SJCRH30 (cell line): ENCODE results near the gene ANKS1A. TPM values are rescaled to one million over a fixed set of nuclear protein-coding genes. Genes with fewer than 3 reads are reported as not detected.

ENCODE experiments used
- DNase-seq, 2 experiments: peaks; one replicate each; pipeline ENCODE4 v3.0.0-alpha.2; 2015 to 2020
- H3K27ac ChIP-seq: fragments of 250-450 bp; sonication (Bioruptor Pico); 2 replicates; pipeline ENCODE4 v1.5.1; 2020; ENCODE audit warnings: mild to moderate bottlenecking, moderate library complexity
- H3K27me3 ChIP-seq: fragments of 250-450 bp; sonication (Bioruptor Pico); 2 replicates; pipeline ENCODE4 v1.5.1; 2020; ENCODE audit warnings: mild to moderate bottlenecking, moderate library complexity
- H3K36me3 ChIP-seq: fragments of 250-450 bp; sonication (Bioruptor Pico); 2 replicates; pipeline ENCODE4 v1.5.1; 2020; ENCODE audit warnings: mild to moderate bottlenecking, moderate library complexity
- H3K4me1 ChIP-seq: fragments of 250-450 bp; sonication (Bioruptor Pico); 2 replicates; pipeline ENCODE4 v1.5.1; 2020; ENCODE audit warnings: mild to moderate bottlenecking, moderate library complexity
- H3K4me3 ChIP-seq: fragments of 250-450 bp; sonication (Bioruptor Pico); 2 replicates; pipeline ENCODE4 v1.5.1; 2020; ENCODE audit warnings: mild to moderate bottlenecking, moderate library complexity
- H3K9me3 ChIP-seq: fragments of 250-450 bp; sonication (Bioruptor Pico); replicated peaks from 2 replicates; pipeline ENCODE4 v1.5.1; 2020; ENCODE audit warnings: mild to moderate bottlenecking, moderate library complexity
- total RNA-seq: library from RNA; depleted of rRNA; stranded (reverse); fragments of >200 nt; shearing (Covaris generic); gene quantifications from 2 replicates; pipeline ENCODE4 v1.2.3, GENCODE V29; 2014

ANKS1A gene
- total RNA-seq, 1 experiment from 2014 or later = 18.2 TPM

DNA sequence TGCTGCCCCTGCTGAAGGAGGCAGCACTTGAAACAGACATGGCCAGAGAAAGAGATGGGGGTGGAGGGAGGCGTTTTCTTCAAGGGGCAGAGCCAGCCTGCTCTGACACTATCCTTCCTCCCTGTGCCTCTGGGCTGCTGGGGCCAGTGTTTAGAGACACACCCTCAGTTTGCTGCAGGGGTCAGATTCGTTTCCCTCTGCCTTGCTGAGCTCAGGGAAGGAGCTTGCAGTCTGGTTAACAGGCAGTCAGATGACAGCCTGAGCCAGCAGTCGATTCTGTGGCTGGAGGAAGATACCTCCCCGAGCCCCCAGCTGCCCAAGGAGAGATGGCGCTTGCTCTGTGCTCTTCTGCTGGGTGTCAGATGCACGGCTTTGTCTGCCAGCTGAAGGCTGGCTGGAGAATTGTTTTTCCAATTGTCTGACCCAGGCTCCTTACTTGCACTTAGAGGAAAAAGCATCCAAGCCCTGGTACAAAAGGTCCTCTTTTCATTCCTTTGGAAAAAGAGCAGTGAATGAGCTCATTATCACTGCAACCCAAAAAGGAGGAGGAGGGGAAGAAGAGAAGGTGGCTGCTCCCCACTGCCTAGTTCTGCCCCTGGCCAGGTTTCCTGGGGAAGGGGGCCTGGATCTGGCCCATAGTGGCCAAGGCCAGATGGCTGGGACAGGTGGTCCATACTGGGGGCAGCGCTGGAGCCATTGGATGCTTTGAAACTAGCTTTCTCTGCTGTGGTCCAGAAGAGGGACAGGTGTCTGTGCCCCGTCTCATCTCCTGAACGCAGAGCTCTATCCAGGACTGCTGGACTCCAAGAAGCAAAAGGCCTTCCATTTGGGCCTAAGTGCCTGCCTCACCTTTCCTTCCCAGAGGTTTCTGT, 163.9 kb downstream of the ANKS1A start:
- no peaks in the 10 kb centered on the region for H3K27me3 ChIP-seq
- H3K4me3 ChIP-seq = no peak overlapping the region
- H3K9me3 ChIP-seq = no peaks in the 10 kb centered on the region
- H3K27ac ChIP-seq = no peak overlapping the region
- H3K36me3 ChIP-seq = peaks cover 12% of the 10 kb centered on the region
- peaks cover 23% of the 10 kb centered on the region for H3K4me1 ChIP-seq
- DNase-seq = peak in 1 of 2 experiments; percentile 19

DNA sequence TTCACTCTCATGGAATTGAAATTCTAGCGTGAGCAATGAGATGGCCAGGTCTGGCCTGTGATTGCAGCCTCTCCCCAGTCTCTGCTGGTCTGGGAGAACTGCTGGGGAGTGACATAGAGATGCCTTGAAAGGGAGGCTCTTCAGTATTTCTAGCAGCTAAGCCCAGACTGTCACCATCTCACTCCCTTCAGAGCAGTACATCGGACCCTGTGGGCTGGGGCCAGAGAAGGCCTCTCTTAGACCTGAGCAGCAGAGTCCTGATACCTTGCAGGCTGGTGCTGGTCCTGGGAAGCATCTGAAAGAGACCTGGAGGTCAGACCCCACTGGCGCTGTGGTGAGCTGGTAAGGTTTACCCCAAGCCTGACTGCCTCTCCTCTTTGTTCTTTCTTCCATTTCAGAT, 164.6 kb downstream of the ANKS1A start:
- no peak for DNase-seq
- Histone ChIP-seq H3K27ac (no peak overlapping the region), H3K4me3 (no peak overlapping the region), H3K36me3 (peaks cover 12% of the 10 kb centered on the region), H3K9me3 (no peaks in the 10 kb centered on the region), H3K4me1 (peaks cover 20% of the 10 kb centered on the region), H3K27me3 (no peaks in the 10 kb centered on the region)

DNA sequence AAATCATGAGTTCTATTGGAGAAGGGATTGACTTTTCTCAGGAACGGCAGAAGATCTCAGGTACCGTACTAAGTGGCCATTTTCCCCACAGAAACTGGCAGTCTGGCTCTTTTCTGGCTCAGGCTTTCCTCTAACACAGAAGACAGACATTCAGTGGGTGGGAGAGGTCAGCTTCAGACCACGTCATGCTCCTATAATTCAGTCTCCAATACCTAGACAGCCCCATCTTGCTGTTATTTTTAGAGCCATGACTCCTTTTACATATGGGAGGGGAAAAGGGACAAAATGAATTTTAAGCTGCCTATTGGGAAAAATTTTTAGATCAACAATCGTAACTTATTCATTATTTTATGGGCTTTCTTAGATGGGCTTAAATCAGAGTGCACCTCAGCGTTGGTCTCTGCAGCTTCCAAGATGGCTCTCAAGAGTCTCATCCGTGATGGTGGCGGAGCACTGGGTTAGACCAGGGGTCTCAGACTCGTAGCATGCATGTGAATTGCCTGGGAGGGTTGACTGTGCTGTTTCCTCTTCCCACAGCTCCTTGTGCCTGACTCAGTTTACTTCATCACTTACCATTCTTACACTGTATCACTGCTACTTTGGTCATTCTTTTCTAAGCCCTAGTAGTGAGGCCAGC, 165.2 kb downstream of the ANKS1A start:
- no peak overlapping the region for H3K4me3 ChIP-seq
- peaks cover 12% of the 10 kb centered on the region for H3K36me3 ChIP-seq
- no peaks in the 10 kb centered on the region for H3K9me3 ChIP-seq
- H3K27ac ChIP-seq = no peak overlapping the region
- DNase-seq = no peak
- peaks cover 15% of the 10 kb centered on the region for H3K4me1 ChIP-seq
- no peaks in the 10 kb centered on the region for H3K27me3 ChIP-seq

DNA sequence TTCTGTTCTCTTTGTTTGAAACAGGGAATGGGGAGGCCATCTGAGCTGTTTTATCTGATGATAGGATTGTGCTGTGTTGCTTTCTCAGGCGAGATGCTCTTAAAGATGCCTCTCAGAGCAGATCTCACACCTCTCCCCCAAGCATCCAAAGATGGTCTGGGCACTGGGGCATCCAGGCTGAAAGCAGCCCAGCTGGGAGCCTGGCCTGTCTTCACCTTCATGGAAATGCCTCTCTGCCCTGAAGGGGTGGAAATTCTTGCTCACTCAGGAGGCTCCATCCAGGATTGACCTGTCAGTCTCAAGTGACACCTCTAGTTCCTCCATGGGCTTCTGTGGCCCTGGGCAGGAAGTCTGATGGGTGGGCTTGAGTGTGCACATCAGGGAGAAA, 165.7 kb downstream of the ANKS1A start:
- Histone ChIP-seq H3K27me3 (no peaks in the 10 kb centered on the region), H3K36me3 (peaks cover 12% of the 10 kb centered on the region), H3K4me3 (no peak overlapping the region), H3K27ac (no peak overlapping the region), H3K4me1 (peaks cover 10% of the 10 kb centered on the region), H3K9me3 (no peaks in the 10 kb centered on the region)
- no peak for DNase-seq

DNA sequence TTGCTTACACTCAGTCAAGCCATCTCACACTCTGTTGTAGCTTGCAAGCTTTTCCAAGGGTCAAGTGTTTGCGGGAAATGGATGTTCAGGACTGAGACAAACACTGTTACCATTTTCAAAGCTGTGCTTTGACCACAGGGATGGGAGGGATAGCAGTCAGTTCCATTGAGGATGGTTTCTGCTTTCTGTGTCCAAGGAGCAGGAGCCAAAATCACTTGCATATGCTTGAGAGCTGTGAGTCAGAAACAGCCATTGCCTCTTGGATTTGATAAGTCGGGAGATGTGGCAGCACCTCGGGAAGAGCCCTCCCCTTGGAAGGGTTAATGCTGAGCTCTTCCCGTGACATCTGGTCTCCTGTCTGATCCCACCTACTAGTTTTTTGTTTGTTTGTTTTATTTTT, 166.8 kb downstream of the ANKS1A start:
- H3K9me3 ChIP-seq = no peaks in the 10 kb centered on the region
- no peak overlapping the region for H3K27ac ChIP-seq
- DNase-seq = no peak
- peaks cover 12% of the 10 kb centered on the region for H3K36me3 ChIP-seq
- H3K4me3 ChIP-seq = no peak overlapping the region
- no peaks in the 10 kb centered on the region for H3K27me3 ChIP-seq
- no peaks in the 10 kb centered on the region; the same call in 1 of the 2 replicates for H3K4me1 ChIP-seq

DNA sequence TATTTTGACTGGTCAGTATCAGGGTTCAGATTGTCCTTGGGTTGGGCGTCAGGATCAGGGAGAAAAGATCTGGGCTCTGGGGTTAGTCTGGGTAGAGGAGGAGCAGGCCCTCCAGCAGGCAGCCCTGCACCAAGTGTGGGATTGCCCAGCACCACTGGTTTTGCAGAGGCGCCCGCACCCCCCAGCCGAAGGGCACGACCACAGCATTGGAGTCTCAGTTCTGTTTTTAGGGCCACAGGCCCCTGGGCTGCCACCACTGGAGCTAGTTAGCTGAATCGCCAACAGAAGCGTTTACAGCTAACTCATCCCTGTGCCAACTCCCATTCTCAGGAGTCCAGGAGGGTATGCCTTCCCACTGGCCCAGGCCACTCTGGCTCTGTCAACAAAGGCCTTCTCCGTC, 167.9 kb downstream of the ANKS1A start:
- no peak overlapping the region for H3K4me3 ChIP-seq
- peaks cover 13% of the 10 kb centered on the region for H3K36me3 ChIP-seq
- no peaks in the 10 kb centered on the region for H3K4me1 ChIP-seq
- no peak for DNase-seq
- no peak overlapping the region for H3K27ac ChIP-seq
- H3K27me3 ChIP-seq = no peaks in the 10 kb centered on the region
- H3K9me3 ChIP-seq = no peaks in the 10 kb centered on the region

DNA sequence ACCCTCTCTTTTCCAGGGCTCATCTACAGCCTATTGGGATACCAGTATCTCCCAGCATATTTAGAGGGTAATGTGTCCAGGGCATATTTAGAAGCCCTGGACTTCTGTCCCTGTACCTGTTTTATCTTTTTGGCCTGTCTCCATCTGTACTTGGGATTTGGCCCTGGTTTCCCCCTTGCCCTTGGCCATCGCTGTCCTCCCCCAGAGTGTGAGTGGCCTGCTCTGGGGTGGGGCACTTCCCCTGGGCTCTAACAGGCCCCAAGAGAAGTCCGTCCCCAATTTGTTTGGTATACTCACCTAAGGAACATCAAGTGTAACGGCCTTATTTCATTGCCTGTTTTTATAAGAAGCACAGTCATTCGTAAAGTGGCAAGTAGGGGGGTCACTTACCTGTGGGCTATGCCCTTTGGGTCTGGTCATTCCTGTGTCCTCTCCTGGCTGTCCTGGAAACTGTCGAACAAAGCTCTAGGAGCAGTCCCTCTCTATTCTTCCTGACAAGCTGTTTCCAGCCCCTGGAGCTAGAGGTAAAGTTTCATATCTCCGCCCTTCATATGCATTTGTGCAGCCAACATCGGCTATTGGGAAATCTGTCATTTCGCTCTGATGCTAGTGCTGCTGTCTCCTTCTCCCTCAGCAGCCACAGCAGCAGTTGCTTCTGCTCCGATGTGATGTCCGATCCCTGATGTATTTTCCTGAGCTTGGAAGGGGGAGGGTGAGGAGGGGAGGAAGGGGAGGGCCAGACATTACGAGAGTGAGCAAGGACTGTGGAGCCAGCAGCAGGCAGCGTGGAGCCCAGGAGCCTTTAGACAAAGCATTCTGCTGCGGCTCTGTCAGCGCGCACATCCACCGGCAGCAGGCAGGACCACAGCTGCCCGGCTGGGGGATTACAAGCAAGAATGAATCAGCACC, 168.6 kb downstream of the ANKS1A start:
- H3K36me3 ChIP-seq = peaks cover 13% of the 10 kb centered on the region
- no peak overlapping the region for H3K4me3 ChIP-seq
- no peak overlapping the region for H3K27ac ChIP-seq

DNA sequence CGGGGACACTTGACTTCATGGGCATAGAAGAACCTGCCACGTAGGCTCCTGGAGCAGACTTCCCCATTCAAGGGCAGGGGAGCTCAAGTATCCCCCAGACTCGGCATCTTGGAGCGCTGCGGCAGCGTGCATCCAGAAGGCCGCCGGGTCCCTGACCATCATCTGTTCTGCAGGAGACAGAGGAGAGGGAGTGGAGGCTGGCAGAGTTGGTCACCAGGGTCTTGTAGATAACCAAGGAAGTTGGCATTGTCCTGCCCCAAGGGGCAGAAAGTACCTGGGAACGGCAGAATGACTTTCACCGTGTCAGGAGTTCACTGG, 169.3 kb downstream of the ANKS1A start:
- H3K4me3 ChIP-seq = no peak overlapping the region
- H3K9me3 ChIP-seq = no peaks in the 10 kb centered on the region
- no peaks in the 10 kb centered on the region for H3K4me1 ChIP-seq
- peaks cover 13% of the 10 kb centered on the region for H3K36me3 ChIP-seq
- H3K27me3 ChIP-seq = no peaks in the 10 kb centered on the region
- no peak for DNase-seq
- H3K27ac ChIP-seq = no peak overlapping the region

More for the DNA sequence above, 168.6 kb downstream of the ANKS1A start:
- no peaks in the 10 kb centered on the region for H3K9me3 ChIP-seq
- H3K27me3 ChIP-seq = no peaks in the 10 kb centered on the region
- DNase-seq = no peak
- no peaks in the 10 kb centered on the region for H3K4me1 ChIP-seq

DNA sequence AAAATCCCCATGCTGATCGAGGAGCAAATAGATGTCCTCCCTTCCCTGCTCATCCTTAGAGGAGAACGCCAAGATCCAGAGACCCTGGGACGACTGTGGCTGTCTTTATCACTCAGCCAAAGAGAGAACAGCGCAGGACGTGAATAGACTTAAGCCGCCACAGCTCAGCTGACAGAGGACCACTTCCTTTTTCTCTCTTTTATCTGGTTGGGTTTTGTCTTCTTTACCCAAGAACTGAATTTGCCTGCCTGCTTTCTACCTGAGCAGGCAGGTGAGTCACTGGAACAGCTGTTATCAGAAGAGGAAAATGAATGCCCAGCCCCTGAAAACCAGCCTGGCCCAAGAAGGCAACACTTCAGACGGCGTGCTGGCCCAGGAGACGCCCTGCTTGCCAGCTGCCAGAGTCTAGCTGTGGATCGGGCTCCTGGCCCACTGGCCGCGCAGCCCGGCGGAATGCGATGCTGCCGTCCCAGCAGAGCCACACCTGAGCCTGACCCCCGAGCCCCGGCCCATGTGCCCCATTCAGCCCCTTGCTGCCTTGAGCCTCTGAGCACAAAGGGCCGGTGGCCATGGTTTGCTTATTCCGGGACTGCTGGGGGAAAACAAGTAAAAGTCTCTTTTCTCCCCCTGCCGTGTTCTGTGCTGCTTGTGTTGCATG, 169.9 kb downstream of the ANKS1A start:
- Histone ChIP-seq H3K36me3 (peaks cover 13% of the 10 kb centered on the region), H3K4me3 (no peak overlapping the region), H3K4me1 (no peaks in the 10 kb centered on the region), H3K9me3 (no peaks in the 10 kb centered on the region), H3K27me3 (no peaks in the 10 kb centered on the region), H3K27ac (no peak overlapping the region)
- DNase-seq = no peak

DNA sequence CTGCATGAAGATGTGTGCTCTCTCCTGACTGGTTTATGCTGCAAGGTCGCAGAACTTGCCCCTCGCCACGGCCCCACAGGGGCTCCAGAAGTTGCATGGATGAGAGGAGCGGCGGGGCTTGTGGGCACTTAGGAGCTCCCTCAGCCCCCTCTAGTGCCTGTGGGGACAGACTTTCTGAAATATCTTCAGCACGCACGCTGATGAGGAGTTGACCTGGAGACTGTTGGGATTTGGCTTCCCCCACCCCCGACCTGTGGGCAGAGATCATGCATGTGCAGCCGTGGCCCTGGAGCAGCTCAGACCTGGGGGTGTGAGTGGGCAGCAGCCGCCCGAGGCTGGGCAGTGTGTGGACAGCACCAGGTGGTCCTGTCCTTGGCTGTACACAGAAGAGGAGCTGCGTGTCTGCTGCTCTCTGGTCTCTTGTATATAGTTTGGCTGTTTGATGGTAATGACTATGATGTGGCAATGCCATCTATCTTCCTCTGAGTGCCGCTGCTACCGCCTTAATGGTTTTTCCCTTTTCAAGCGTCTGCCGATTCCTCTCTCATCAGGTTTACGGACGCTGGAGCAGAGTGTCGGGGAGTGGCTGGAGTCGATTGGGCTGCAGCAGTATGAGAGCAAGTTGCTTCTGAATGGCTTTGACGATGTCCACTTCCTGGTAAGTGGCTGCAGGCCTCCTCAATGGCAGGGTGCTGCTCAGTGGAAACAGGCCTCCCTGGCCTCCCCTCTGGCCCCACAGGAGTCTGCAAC, 170.7 kb downstream of the ANKS1A start:
- DNase-seq = no peak
- H3K36me3 ChIP-seq = peaks cover 6% of the 10 kb centered on the region; the same call in 1 of the 2 replicates
- H3K9me3 ChIP-seq = no peaks in the 10 kb centered on the region
- H3K4me3 ChIP-seq = no peak overlapping the region
- H3K27ac ChIP-seq = no peak overlapping the region
- H3K4me1 ChIP-seq = no peaks in the 10 kb centered on the region
- H3K27me3 ChIP-seq = no peaks in the 10 kb centered on the region

DNA sequence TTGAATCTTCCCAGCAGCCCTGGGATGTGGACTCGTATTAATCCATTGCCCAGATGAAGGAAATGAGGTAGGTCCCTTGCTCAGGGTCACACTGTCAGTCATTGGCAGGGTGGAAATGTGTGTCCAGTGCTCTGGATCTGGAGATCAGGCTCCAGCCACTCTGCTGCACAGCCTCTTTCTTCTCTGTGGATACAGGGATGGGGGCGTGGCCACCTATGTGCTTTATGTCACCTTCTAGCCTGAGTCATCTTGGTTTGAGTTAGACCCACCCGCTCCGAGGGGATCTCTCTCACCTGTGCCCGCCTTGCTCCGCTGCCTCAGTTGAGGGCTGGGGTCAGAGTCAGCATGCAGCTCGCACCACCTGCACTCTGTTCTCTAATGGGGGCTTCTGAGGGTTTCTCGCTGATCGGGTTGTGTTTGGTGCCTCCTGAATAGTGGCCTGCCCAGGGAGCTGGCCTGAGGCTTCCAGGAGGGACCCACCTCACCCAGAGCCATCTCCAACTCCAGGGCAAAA, 172.1 kb downstream of the ANKS1A start:
- no peaks in the 10 kb centered on the region for H3K27me3 ChIP-seq
- H3K4me1 ChIP-seq = no peaks in the 10 kb centered on the region
- no peak for DNase-seq
- H3K27ac ChIP-seq = no peak overlapping the region
- H3K36me3 ChIP-seq = 0 out of 2 replicates have a peak, but pooled peaks cover 3% of the 10 kb centered on the region
- no peaks in the 10 kb centered on the region for H3K9me3 ChIP-seq
- H3K4me3 ChIP-seq = no peak overlapping the region

DNA sequence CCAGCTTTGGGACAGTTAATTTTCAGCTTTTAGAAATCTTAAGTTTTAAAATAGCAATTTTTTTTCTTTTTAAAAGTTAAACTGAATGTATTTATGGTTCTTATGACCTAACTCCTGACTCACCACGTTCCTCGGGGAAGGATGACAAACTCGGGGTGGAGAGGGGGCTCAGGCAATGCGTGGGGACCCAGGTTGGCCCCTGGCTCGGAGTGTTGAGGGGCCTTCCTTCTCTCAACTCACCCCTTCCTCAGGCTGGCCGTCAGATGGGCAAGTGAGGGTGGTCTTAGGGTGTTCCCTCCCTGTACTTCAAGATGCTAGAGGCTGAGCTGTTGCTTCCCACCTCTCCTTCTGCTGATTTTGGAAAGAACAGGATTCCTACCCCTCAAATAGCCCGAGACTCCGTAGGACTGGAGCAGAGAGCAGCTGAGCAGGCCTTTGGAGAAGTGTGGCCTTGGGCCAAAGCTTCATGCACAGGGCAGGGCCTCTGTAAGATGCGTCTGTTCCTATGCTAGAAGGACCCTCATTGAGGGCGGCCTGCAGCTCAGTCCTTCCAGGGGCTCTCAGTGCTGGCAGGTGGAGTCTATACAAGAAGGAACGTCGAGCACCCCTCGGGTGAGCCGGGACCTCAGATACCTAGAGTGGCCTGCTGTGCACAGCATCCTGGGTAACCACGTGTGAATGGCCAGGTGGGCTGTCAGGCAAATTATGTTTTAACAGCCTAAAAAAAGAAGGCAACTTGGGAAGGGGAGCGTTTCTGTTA, 172.8 kb downstream of the ANKS1A start:
- H3K36me3 ChIP-seq = 0 out of 2 replicates have a peak, but pooled peaks cover 3% of the 10 kb centered on the region
- no peaks in the 10 kb centered on the region for H3K9me3 ChIP-seq
- no peak for DNase-seq
- H3K4me3 ChIP-seq = no peak overlapping the region
- no peaks in the 10 kb centered on the region for H3K4me1 ChIP-seq
- no peak overlapping the region for H3K27ac ChIP-seq
- no peaks in the 10 kb centered on the region for H3K27me3 ChIP-seq
